ENCODE measurements around the gene FAM174C.

Gene FAM174C

DNA sequence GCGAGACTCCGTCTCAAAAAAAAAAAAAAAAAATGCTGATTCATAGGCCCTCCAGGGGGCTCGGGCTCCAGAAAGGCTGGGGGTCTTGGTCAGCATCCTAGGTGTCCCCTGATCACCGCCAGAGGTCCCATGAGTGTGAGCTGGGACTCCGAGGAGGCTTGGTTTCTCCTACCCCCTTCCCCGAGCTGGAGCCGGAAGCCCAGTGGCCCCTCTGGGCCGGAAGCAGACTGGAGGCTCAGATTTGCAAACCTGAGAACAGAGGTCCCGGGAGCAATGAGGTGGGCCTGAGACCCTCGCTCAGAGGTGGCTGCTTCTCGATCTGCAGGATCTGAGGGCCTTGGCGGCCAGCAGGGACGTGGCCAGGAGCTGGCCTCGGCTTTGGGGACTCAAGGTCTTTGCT is 51.8 kb downstream of the FAM174C start:
- no peak for DNase-seq

All from CD4-positive, alpha-beta T cell treated with Interleukin-6 for 4 hours (primary cell).